Measurements from ENCODE around the gene SMIM14.
A peak's percentile ranks its signal among the peaks of the same experiment; 100 is the strongest.
"Not testable (repeated sequence)": the region's sequence is repeated elsewhere in the genome, so short reads cannot be mapped to it uniquely, and the experiment has no call there.

SMIM14 gene
- 13.7 reads per million, percentile 38 among the genes with 10 or more reads in this experiment for total RNA-seq

DNA sequence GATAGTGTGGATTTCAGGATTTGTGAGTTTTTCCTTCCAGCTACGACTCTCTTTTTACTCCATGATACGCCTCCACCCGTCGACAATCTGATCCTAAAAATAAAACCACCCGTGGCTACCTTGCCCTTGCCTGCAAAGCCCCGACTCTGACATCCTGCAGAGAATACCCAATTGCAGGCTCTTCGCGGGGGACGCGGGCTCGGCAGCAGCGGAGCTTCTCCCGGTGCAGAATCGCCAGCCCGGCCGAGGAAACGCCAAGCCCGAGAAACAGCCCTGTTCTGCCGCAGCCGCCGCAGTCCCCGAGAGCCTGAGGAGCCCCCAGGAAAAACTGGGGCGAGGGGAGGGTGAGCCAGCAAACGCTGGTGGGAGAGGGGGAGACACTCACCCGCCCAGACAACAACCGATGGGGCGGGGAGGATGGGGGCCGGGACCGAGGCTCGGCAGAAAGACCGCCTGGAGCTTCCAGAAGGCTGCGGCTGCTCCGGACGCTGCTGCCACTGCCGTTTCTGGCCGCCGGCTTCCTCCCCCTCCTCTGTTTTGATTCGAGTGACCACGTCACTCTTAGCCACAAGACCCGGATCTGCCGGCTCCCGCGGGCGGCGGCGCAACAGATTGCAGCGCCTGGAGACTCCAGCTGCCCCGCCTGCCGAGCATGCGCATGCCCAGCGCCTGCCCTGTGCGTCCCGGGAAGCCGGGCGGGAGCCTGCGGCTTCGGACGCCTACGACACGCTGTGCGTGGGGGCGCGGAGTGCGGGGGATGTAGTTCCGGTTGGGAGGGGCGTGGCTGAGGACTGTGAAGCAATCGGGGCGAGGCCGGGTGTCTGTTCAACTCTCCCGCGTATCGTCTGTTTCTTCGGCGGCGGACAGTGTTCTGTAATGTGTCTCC, at the start of gene SMIM14:
Gene SMIM14, minus strand, starts transcription at position 512 of the 886 bp plus-strand sequence. CDS start 33,720 bp downstream, outside the sequence.
- DNase-seq = peak; percentile 81

DNA sequence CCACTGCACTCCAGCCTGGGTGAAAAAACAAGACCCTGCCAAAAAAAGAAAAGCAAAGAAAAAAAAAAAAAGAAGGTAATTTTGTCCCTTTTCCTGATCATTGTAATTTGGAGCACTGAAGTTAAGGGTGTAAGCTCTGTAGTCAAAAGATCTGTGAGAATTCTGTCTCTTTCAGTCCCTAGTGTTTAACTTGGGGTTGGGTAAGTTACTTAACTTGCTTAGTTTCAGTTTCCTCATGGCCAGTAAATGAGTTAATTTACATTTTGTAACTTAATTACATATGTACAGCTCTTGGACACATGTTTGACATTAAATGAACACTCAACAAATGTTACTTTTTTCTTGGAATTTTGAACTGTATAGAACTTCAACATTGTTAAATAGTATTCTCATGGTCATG, 48.3 kb upstream of the SMIM14 start:
- DNase-seq = no peak

DNA sequence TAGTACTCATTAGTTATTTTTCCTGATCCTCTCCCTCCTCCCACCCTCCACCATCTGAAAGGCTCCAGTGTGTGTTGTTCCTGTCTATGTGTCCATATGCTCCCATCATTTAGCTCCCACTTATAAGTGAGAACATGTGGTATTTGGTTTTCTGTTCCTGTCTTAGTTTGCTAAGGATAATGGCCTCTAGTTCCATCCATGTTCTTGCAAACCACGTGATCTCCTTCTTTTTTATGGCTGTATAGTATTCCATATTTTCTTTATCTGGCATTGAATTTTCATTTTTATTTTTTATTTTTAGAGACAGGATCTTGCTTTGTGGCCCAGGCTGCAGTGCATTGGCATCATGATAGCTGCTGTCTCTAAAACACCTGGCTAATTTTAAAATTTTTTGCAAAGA, 47.3 kb upstream of the SMIM14 start:
- no peak for DNase-seq

DNA sequence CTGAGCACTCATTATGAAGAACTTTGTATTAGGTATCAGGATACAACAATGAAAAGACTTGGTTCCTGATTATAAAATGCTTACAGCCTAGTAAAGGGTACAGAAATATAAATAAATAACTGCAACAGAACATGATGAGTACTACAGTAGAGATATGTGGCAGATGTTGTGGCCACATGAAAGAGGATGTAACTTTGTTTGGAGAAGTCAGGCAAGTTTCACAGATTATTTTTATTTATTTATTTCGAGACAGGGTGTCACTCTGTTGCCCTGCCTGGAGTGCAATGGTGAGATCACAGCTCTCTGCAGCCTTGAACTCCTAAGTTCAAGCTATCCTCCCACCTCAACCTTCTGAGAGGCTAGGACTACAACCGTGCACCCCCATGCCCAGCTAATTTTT, 43.5 kb upstream of the SMIM14 start:
- no peak for DNase-seq

DNA sequence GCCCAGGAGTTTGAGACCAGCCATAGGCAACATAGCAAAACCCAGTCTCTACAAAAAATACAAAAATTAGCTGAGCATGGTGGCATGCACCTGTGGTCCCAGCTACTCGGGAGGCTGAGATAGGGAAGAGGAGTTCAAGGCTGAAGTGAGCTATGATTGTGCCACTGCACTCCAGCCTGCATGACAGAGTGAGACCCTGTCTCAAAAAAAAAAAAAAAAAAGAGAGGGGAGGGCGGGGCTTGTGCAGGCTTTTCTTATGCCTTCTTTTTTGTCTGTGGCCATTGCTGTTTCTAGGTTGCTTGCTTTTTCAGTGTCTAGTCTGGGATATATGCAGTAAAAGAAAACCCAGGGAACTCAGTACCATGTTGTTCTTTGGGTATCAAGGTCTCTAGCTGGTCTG, 42.3 kb upstream of the SMIM14 start:
- not testable (repeated sequence) for DNase-seq

DNA sequence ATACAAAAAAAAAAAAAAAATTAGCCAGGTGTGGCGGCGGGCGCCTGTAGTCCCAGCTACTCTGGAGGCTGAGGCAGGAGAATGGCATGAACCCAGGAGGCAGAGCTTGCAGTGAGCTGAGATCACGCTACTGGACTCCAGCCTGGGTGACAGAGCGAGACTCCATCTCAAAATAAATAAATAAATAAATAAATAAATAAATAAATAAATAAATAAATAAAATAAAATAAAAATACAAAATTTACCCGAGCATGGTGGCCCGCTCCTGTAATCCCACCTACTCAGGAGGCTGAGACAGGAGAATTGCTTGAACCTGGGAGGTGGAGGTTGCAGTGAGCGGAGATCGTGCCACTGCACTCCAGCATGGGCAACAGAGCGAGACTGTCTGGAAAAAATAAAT, 37.0 kb upstream of the SMIM14 start:
- not testable (repeated sequence) for DNase-seq

DNA sequence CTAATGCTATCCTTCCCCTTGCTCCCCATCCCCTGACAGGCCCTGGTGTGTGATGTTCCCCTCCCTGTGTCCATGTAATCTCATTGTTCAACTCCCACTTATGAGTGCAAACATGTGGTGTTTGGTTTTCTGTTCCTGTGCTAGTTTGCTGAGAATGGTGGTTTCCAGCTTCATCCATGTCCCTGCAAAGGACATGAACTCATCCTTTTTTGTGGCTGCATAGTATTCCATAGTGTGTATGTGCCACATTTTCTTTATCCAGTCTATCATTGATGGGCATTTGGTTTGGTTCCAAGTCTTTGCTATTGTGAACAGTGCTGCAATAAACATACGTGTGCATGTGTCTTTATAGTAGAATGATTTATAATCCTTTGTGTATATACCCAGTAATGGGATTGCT, 31.6 kb upstream of the SMIM14 start:
- not testable (repeated sequence) for DNase-seq

DNA sequence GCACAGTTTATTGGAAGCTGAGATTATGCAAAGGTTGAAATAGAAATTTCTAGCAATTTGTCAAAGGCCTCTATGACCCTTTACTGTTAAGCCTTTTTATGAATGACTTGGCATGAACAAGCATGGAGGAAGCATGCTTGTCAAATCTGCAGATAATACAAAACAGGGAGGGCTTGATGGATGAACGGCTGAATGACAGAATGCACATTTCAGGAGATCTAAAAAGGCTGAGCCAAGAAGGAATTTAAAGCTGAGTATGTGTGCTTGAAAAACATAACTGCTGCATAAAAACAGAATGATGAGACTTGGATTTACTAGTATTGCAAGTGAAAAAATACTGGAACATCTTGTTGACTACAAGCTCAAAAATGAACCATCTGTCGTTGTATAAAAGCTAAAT, 30.2 kb upstream of the SMIM14 start:
- DNase-seq = no peak

DNA sequence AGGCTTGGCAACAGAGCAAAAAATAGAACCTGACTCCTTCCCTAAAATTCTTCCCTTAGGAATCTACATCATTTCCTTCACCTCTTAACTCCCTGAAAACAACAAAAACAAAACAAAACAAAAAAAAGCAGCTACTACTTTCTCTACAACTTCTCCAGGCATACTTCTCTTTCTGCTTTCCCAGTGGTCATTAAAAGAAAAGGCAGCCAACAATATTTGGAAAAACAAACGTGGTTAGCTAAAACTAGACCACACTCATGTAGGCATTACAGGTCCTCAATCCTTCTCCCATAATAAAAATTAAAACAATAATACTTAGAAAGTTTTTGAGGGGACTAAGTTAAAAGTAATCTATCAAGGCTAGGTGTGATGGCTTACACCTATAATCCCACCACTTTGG, 29.0 kb upstream of the SMIM14 start:
- no peak for DNase-seq

DNA sequence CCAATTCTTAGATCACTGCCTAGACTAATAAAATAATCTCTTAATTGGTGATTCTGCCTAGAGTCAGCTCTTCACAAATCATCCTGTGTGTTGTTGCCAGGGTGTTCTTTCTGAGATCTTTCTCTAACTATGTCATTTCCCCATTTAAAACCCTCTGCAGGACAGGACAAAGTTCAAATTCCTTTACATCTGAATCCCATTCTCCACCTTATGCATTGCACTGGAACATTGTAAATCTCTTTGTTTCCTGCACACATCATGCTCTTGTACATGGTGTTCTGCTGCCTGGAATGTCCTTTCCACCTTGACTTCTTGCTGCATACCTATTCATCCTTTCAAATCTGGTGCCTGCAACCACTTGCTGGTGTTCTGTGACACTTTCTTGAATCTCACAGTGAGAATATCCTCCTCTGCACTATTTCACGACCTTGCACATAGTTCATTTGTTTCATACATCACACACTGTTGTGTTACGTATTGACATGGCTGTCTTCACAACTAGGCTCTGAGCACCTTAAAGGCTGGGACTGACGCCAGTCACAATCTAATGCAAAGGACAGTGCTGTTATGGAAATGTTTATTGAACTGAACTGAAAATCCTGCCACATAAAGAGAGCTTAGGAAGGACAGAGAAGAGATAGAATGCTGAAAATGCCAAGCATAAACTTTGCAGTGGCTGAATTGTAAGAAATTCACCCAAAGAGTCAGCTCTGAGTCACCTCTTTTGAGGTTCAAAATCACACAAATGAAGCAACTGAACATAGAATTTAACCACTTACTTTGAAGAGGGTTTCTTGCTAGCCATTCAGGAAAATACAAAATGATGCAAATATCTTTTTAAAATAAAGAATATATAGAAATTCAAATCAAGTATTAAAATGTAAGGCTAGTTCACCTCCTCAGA, 26.4 kb upstream of the SMIM14 start:
- DNase-seq = no peak

DNA sequence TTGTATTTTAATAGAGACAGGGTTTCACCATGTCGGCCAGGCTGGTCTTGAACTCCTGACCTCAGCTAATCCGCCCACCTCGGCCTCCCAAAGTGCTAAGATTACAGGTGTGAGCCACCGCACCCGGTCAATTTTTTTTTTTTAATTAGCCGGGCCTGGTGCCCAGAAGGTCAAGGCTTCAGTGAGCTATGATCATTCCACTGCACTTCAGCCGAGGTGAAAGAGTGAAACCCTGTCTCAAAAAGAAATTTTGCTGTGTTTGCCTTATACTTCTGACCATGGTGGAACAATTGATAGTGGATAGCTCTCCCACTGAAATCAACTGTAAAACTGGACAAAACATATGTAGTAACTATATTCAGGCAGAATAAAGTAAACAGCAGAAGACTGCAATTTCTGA, 24.0 kb upstream of the SMIM14 start:
- no peak for DNase-seq

DNA sequence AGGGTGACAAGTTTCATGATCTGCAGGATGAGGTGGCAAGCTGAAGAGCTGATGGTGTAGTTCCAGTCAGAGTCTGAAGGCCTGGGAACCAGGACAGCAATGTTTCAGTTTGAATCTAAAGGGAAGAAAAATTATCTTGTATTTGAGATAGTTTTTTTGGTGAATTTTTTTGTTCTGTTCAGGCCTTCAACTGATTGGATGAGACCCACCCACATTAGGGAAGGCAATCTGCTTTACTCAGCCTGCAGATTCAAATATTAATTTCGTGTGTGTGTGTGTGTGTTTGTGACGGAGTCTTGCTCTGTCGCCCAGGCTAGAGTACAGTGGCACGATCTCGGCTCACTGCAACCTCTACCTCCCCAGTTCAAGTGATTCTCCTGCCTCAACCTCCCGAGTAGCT, 22.1 kb upstream of the SMIM14 start:
- no peak for DNase-seq

DNA sequence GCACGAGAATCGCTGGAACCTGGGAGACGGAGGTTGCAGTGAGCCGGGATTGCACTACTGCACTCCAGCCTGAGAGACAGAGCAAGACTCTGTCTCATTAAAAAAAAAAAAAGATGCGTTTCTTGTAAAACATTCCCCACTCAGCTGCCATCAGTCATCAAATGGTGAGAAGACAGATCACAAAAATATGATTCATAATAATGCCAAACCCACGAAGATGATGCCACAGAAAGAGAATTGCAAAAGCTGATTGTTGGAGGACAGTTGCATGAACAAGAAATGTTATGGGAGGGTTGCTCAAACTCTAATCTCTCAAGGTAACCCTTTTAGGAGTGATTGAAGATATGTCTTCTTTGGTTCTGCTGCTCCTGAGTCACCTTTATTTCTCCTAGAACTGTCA, 21.4 kb upstream of the SMIM14 start:
- no peak for DNase-seq

DNA sequence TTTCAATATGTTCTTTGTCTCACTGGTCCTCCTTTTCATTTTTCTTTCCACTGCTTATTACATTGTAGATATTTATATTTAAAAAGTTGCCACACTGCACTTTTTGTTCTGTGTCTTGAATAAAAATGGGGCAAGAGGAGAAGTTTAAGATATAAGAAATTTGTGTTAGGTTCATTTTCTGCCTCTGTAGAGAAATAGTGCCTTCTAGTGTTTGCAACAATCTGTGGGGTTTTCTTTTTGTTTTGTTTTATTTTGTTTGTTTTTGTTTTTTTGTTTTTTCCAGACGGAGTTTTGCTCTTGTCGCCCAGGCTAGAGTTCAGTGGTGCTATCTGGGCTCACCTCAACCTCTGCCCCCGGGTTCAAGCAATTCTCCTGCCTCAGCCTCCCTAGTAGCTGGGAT, 20.1 kb upstream of the SMIM14 start:
- DNase-seq = no peak

DNA sequence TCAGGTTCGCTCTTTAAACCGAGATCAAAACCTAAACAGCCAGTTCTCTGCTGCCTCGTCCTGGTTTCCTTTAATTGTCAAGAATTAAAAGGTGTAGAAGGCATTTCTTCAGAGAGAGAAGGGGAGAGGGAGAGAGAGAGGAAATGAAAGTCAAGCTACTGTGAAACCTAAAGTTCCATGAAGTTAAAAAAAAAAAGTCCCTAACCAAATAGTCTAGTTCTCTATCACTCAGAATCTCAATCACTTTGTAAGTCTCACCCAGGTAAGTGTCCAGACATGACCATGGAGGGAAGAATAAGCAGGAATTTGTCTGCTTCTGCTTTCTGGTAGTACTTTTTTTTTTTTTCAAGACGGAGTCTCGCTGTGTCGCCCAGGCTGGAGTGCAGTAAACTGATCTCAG, 18.8 kb upstream of the SMIM14 start:
- no peak for DNase-seq

DNA sequence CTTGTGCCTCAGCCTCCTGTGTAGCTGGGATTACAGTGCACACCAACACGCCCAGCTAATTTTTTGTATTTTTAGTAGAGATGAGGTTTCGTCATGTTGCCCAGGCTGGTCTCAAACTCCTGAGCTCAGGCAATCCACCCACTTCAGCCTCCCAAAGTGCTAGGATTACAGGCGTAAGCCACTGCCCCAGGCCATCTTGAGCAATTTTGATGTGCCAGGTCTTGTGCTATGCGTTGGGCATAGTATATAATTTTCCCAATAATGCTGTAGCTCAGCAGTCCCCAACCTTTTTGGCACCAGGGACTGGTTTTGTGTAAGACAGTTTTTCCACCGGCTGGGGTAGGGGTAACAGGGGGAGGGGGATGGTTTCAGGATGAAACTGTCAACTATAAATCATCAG, 18.0 kb upstream of the SMIM14 start:
- DNase-seq = not testable (repeated sequence)

DNA sequence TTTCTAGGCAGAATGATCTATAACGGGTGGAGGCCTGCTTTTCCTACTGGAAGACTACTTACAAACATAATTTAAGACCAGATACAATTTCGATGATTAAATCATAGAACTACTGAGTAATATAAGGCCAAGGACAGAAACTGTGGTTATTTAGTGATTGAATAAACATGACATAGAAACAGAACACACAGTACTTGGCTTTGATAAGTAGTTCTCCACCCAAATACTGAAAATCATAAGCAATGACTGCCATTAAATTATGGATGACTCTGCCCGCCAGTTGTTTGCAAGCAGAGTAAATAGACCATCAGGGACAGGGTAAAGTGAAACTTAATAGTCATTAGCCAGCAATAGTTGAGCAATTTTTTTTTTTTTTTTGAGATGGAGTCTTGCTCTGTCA, 17.2 kb upstream of the SMIM14 start:
- no peak for DNase-seq

DNA sequence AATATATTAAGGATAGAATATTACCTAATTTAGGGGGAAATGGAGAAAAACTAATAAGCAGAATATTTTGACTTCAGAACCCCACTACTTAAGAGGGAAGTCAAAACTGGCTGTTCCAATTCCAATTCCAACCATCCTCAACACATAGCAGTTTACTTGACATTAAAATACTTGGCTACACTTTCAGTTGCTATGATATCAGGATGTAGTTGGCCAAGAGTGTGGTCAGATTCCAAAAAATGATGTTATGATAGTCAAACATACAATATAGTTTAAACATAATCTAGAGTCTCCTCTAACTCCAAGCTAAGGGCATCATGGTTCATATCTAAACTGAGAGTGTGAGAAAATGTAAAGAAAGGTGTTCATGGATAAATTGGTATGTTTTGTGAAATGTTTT, 16.5 kb upstream of the SMIM14 start:
- no peak for DNase-seq

DNA sequence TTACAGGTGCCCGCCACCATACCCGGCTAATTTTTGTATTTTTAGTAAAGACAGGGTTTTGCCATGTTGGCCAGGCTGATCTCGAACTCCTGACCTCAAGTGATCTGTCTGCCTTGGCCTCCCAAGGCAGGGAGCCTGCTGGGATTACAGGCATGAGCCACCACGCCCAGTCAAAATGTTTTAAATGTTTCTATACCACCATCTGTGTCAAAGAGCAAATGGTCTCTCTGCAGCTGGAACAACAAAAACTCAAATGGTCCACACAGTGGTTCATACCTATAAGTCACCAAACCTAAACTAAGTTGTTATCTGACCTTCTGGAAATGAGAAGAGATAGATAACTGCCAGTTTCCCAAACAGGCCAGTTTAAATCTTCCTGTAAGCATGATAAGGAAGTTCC, 12.9 kb upstream of the SMIM14 start:
- not testable (repeated sequence) for DNase-seq

DNA sequence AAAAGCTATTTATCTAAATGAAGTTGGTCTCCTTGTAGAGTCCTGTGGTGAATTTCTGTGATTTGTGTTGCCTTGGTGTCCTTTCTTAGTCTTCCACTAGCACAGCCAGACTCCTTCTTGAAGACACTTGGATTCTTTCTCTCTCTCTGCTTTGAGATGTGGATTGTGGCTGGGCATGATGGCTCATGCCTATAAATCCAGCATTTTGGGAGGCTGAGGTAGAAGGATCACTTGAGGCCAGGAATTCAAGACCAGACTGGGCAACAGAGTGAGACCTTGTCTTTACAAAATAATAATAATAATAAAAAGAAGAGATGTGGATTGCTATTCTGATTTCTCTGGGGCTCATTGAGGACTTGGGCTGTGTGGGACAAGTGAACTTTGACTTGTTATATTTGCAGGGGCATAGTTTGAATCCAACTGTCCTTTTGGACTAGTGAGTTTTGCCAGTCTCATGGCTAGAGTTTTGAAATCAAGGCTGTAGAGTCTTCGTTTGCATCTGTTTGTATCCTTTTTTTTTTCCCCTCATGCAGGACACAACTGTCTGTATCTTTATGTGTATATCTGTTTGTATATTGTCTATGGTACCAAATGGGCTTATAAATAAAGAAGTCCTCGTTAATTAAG, 11.1 kb upstream of the SMIM14 start:
- no peak for DNase-seq

DNA sequence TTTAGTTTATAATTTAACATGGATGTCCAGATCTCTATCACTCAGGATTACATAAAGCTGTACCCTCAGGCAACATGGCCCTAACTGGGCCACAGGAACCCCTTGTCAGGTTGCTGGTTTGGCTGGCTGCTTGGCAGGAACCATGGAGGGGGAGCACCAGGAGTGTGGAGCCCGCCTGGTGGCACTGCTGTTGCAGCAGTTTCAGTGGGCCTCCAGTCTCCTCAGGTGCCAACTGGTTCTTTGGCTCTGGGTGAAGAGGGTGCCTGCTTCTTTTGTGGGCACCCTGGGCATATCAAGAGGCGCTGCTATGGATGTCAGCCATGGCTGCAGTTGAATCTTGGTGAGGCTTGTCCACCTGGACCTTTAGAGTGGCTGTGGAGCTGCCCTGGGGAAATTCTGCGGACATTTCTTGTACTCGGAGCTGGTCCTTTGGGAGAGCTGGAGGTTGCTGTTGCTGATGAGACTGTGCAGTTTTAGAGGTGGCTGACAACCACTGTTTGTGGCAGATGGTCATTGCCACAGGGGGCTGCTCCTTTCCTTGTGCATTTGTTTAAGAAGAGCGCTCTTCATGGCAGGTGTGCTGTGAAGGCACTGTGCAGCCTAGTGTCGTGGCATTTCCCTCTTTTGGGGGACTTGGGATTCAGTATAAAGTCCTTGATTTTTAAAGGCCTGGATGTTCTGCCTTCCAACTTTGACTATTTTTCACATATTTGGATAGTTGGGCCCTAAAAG, 10.3 kb upstream of the SMIM14 start:
- no peak for DNase-seq

DNA sequence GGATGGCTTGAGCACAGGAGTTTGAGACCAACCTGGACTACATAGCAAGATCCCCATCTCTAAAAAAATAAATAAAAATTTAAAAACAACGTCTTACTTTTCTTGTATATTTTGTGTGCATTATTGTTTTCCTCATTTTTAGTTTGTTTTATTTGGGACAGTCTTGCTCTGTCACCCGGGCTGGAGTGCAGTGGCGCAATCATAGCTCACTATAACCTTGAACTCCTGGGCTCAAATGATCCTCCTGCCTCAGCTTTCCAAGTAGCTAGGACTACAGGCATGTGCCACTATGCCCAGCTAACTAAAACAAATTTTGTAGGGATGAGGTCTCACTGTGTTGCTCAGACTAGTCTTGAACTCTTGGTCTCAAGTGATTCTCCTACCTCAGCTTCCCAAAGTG, 9.5 kb upstream of the SMIM14 start:
- DNase-seq = no peak
